Loucy (cell line): Measurements from ENCODE around the gene SPOCK2.

Experiments
- H2AFZ ChIP-seq: fragments of 200-600 bp; sonication (generic); 2 replicates; pipeline ENCODE4 v1.6.0; 2016; ENCODE audit warnings: antibody characterized with exemption, mild to moderate bottlenecking, low read length, moderate library complexity
- H3F3A ChIP-seq: fragments of 200-600 bp; 2 replicates; pipeline ENCODE4 v1.6.0; 2016; ENCODE audit warnings: antibody characterized with exemption, low read depth, mild to moderate bottlenecking
- H3K27me3 ChIP-seq: fragments of 200-600 bp; sonication (generic); 2 replicates; pipeline ENCODE4 v1.6.1; 2014; ENCODE audit warnings: low read length, mild to moderate bottlenecking; ENCODE audit not compliant: insufficient read depth, poor library complexity, severe bottlenecking
- H3K36me3 ChIP-seq: fragments of 200-600 bp; sonication (generic); 2 replicates; pipeline ENCODE4 v1.6.1; 2016; ENCODE audit warnings: low read length; ENCODE audit not compliant: insufficient read depth
- H3K4me1 ChIP-seq: fragments of 200-600 bp; sonication (generic); 2 replicates; pipeline ENCODE4 v1.5.1; 2014; ENCODE audit warnings: low read length, mild to moderate bottlenecking; ENCODE audit not compliant: insufficient read depth, poor library complexity, severe bottlenecking
- H3K4me2 ChIP-seq: fragments of 200-600 bp; sonication (generic); 2 replicates; pipeline ENCODE4 v1.6.0; 2014; ENCODE audit warnings: antibody characterized with exemption, low read length, low read depth, mild to moderate bottlenecking; ENCODE audit not compliant: poor library complexity, severe bottlenecking
- H3K4me3 ChIP-seq: fragments of 200-600 bp; sonication (generic); 2 replicates; pipeline ENCODE4 v1.5.1; 2014; ENCODE audit warnings: low read length, mild to moderate bottlenecking, mixed read lengths; ENCODE audit not compliant: poor library complexity, severe bottlenecking
- H3K79me2 ChIP-seq: fragments of 200-600 bp; sonication (generic); 2 replicates; pipeline ENCODE4 v1.6.1; 2014; ENCODE audit warnings: low read length; ENCODE audit not compliant: insufficient read depth
- H3K9ac ChIP-seq: fragments of 200-600 bp; sonication (generic); 2 replicates; pipeline ENCODE4 v1.6.0; 2014; ENCODE audit warnings: mild to moderate bottlenecking, low read depth, low read length, moderate library complexity; ENCODE audit not compliant: poor library complexity, severe bottlenecking
- H3K9me2 ChIP-seq: fragments of 200-600 bp; sonication (generic); replicated peaks from 2 replicates; pipeline ENCODE4 v1.6.1; 2016; ENCODE audit warnings: low read depth, low read length, mixed read lengths
- H3K9me3 ChIP-seq: fragments of 200-600 bp; sonication (generic); 2 replicates; pipeline ENCODE4 v1.6.1; 2014; ENCODE audit warnings: mild to moderate bottlenecking, antibody characterized with exemption, low read length, low read depth; ENCODE audit not compliant: insufficient read depth
- H4K20me1 ChIP-seq: fragments of 200-600 bp; sonication (generic); 2 replicates; pipeline ENCODE4 v1.6.0; 2014; ENCODE audit warnings: antibody characterized with exemption, low read length, mild to moderate bottlenecking; ENCODE audit not compliant: insufficient read depth, poor library complexity, severe bottlenecking
- CTCF ChIP-seq: fragments of 200-600 bp; sonication (generic); conservative IDR thresholded peaks from 2 replicates; pipeline ENCODE4 v1.5.1; 2014; ENCODE audit warnings: mild to moderate bottlenecking, antibody characterized with exemption, low read length
- EZH2phosphoT487 ChIP-seq: fragments of 200-600 bp; IDR thresholded peaks from 2 replicates; pipeline ENCODE4 v1.6.1; 2018; ENCODE audit warnings: antibody characterized with exemption, mild to moderate bottlenecking, moderate library complexity, borderline replicate concordance

The SPOCK2 gene

GRCh38 chr10:72081210-72081609 is 7.1 kb downstream of the SPOCK2 start:
- Histone ChIP-seq H4K20me1 (no peaks in the 10 kb centered on the region), H3K4me3 (no peak overlapping the region), H3K79me2 (no peaks in the 10 kb centered on the region), H3F3A (no peaks in the 10 kb centered on the region), H2AFZ (no peak overlapping the region), H3K4me1 (peaks cover 23% of the 10 kb centered on the region), H3K36me3 (no peaks in the 10 kb centered on the region), H3K9ac (no peak overlapping the region), H3K9me2 (no peaks in the 10 kb centered on the region), H3K9me3 (no peaks in the 10 kb centered on the region), H3K27me3 (no peaks in the 10 kb centered on the region), H3K4me2 (no peak overlapping the region)
- TF ChIP-seq EZH2phosphoT487 = no peak
- no peak for TF ChIP-seq CTCF

GRCh38 chr10:72080042-72080975 is 8.0 kb downstream of the SPOCK2 start:
- Histone ChIP-seq H3K4me2 (peak overlapping the region; percentile 55), H3F3A (no peaks in the 10 kb centered on the region), H4K20me1 (no peaks in the 10 kb centered on the region), H2AFZ (no peak overlapping the region), H3K4me1 (peaks cover 27% of the 10 kb centered on the region), H3K9me2 (no peaks in the 10 kb centered on the region), H3K36me3 (no peaks in the 10 kb centered on the region), H3K9ac (peak overlapping the region; percentile 17), H3K79me2 (no peaks in the 10 kb centered on the region), H3K9me3 (no peaks in the 10 kb centered on the region), H3K4me3 (no peak overlapping the region), H3K27me3 (no peaks in the 10 kb centered on the region)
- TF ChIP-seq CTCF (no peak), EZH2phosphoT487 (no peak)

GRCh38 chr10:72079356-72079755 is 9.0 kb downstream of the SPOCK2 start:
- H2AFZ ChIP-seq = no peak overlapping the region
- H3K9me2 ChIP-seq = no peaks in the 10 kb centered on the region
- H4K20me1 ChIP-seq = no peaks in the 10 kb centered on the region
- H3K9ac ChIP-seq = peak overlapping the region; percentile 17
- H3K27me3 ChIP-seq = no peaks in the 10 kb centered on the region
- H3K4me2 ChIP-seq = peak overlapping the region; percentile 55
- H3K79me2 ChIP-seq = no peaks in the 10 kb centered on the region
- H3K4me3 ChIP-seq = no peak overlapping the region
- H3K4me1 ChIP-seq = peaks cover 37% of the 10 kb centered on the region
- H3F3A ChIP-seq = no peaks in the 10 kb centered on the region
- no peaks in the 10 kb centered on the region for H3K36me3 ChIP-seq
- no peak for TF ChIP-seq EZH2phosphoT487
- no peak for TF ChIP-seq CTCF
- H3K9me3 ChIP-seq = no peaks in the 10 kb centered on the region
